B cell (primary cell): ENCODE data around the gene LHX4. TPM values are rescaled to one million over a fixed set of nuclear protein-coding genes. Genes with fewer than 3 reads are reported as not detected.

Experiments
- ATAC-seq: fragments of 200-7000 bp; cut with Tn5 transposase; one replicate; pipeline ENCODE4 v1.10.0; 2021; ENCODE audit warnings: low read depth, mild to moderate bottlenecking, moderate number of reproducible peaks, moderate library complexity
- CTCF ChIA-PET: fragments of 350-600 bp; sonication (Branson Sonifier 250); formaldehyde crosslinking; loops from one replicate; lab custom pipeline; 2021; ENCODE audit warnings: antibody characterized with exemption, inconsistent platforms; lab: Charles Lee
- POLR2A ChIA-PET: fragments of 350-600 bp; sonication (Branson Sonifier 250); formaldehyde crosslinking; loops from one replicate; lab custom pipeline; 2021; ENCODE audit warnings: antibody characterized with exemption; lab: Charles Lee
- DNase-seq: peaks from one replicate; pipeline ENCODE4 v3.0.0; 2013
- H2AFZ ChIP-seq: 2 replicates; pipeline ENCODE4 v1.6.1; 2012; ENCODE audit warnings: mild to moderate bottlenecking, low read depth, low read length; ENCODE audit not compliant: insufficient read depth, poor library complexity, severe bottlenecking
- H3K27ac ChIP-seq, 2 donors: 1 replicate in 1 of 2; 2 replicates in 1 of 2; pipeline ENCODE4 v1.5.1; 2012 to 2013; ENCODE audit warnings: low read length in 2 of 2, mild to moderate bottlenecking in 2 of 2, moderate library complexity in 1 of 2
- H3K27me3 ChIP-seq, 4 experiments: fragments of 200-600 bp in 1 of 4; sonication (generic) in 1 of 4; replicated peaks in 1 of 4; 1 replicate in 2 of 4; 2 replicates in 2 of 4; pipeline versions ENCODE4 v1.6.1 to v1.7.0; 2013 to 2016; ENCODE audit warnings: low read length in 3 of 4, mild to moderate bottlenecking in 2 of 4, mixed read lengths in 1 of 4, moderate library complexity in 1 of 4; ENCODE audit not compliant: insufficient read depth in 4 of 4, control insufficient read depth in 3 of 4; ENCODE audit errors: control extremely low read depth in 1 of 4
- H3K36me3 ChIP-seq, 2 experiments: replicated peaks in 1 of 2; 1 replicate in 1 of 2; 2 replicates in 1 of 2; pipeline versions ENCODE4 v1.6.1 to v1.7.1; 2013; ENCODE audit warnings: low read length in 1 of 2; ENCODE audit not compliant: insufficient read depth in 2 of 2, control insufficient read depth in 1 of 2; ENCODE audit errors: control extremely low read depth in 1 of 2, extremely low read depth in 1 of 2
- H3K4me1 ChIP-seq, 2 donors: fragments of 200-600 bp in 1 of 2; sonication (generic) in 1 of 2; 1 replicate in 1 of 2; 2 replicates in 1 of 2; pipeline versions ENCODE4 v1.5.1 to v1.6.1; 2013 to 2017; ENCODE audit warnings: low read length in 2 of 2; ENCODE audit not compliant: control insufficient read depth in 2 of 2, insufficient read depth in 2 of 2
- H3K4me2 ChIP-seq: replicated peaks from 2 replicates; pipeline ENCODE3; 2012; ENCODE audit warnings: mild to moderate bottlenecking, low read depth, low read length; ENCODE audit not compliant: poor library complexity, severe bottlenecking
- H3K4me3 ChIP-seq, 5 experiments: fragments of 200-600 bp in 1 of 5; sonication (generic) in 1 of 5; 1 replicate in 3 of 5; 2 replicates in 2 of 5; pipeline versions ENCODE4 v1.5.1 to v1.7.0; 2011 to 2016; ENCODE audit warnings: low read length in 4 of 5, mild to moderate bottlenecking in 4 of 5, low read depth in 2 of 5, control low read depth in 1 of 5, moderate library complexity in 1 of 5; ENCODE audit not compliant: insufficient read depth in 1 of 5; ENCODE audit errors: control extremely low read depth in 1 of 5, extremely low read depth in 1 of 5
- H3K79me2 ChIP-seq: fragments of 200-600 bp; sonication (generic); one replicate; pipeline ENCODE4 v1.6.0; 2016; ENCODE audit warnings: low read length; ENCODE audit not compliant: control insufficient read depth, insufficient read depth
- H3K9ac ChIP-seq: fragments of 200-600 bp; sonication (generic); 2 replicates; pipeline ENCODE4 v1.6.1; 2017; ENCODE audit warnings: mild to moderate bottlenecking, low read length, moderate library complexity
- H3K9me3 ChIP-seq, 3 donors: one replicate each; pipeline versions ENCODE4 v1.6.1 to v1.7.1; 2013; ENCODE audit warnings: low read length in 2 of 3; ENCODE audit not compliant: control insufficient read depth in 2 of 3, insufficient read depth in 1 of 3; ENCODE audit errors: control extremely low read depth in 1 of 3
- H4K20me1 ChIP-seq: 2 replicates; pipeline ENCODE4 v1.6.0; 2012; ENCODE audit warnings: mild to moderate bottlenecking, low read length; ENCODE audit not compliant: insufficient read depth, control insufficient read depth, poor library complexity, severe bottlenecking
- H3K27ac Mint-ChIP-seq: one replicate; pipeline ENCODE4 v1.8.0; 2021; ENCODE audit warnings: mixed read lengths
- H3K27me3 Mint-ChIP-seq: one replicate; pipeline ENCODE4 v1.8.0; 2021; ENCODE audit warnings: mixed read lengths
- H3K4me1 Mint-ChIP-seq: one replicate; pipeline ENCODE4 v1.8.0; 2021; ENCODE audit warnings: mixed read lengths
- H3K4me3 Mint-ChIP-seq: one replicate; pipeline ENCODE4 v1.8.0; 2021; ENCODE audit warnings: mixed read lengths
- H3K9me3 Mint-ChIP-seq: one replicate; pipeline ENCODE4 v1.8.0; 2022; ENCODE audit warnings: mixed read lengths; ENCODE audit not compliant: insufficient read depth
- CTCF ChIP-seq: fragments of 200-600 bp; IDR thresholded peaks from one replicate; pipeline ENCODE4 v1.8.0; 2022; ENCODE audit warnings: antibody characterized with exemption, mild to moderate bottlenecking
- EZH2 ChIP-seq: IDR thresholded peaks from 2 replicates; pipeline ENCODE4 v1.6.1; 2012; ENCODE audit warnings: borderline replicate concordance, low read depth, mild to moderate bottlenecking, moderate library complexity, low read length; ENCODE audit not compliant: insufficient read depth, poor library complexity, severe bottlenecking
- WGBS: methylation state at CpG from one replicate; pipeline ENCODE4 v1.1.5; 2013; ENCODE audit warnings: missing lambda C conversion rate; ENCODE audit not compliant: insufficient coverage; 5-methylcytosine and 5-hydroxymethylcytosine counted together
- intact Hi-C: fragments of 100-400 bp; cut with micrococcal nuclease; formaldehyde crosslinking; loops from one replicate; pipeline ENCODE4 v1.10.0; 2022
- polyA plus RNA-seq: library from polyadenylated mRNA; depleted of rRNA; stranded (reverse); fragments of >200 nt; gene quantifications from 2 replicates; pipeline ENCODE4 v1.2.3, GENCODE V29; 2012
- total RNA-seq, 2 donors: library from RNA; stranded (reverse); fragments of 120-200 nt in 1 of 2; gene quantifications; 1 replicate in 1 of 2; 2 replicates in 1 of 2; pipeline versions ENCODE4 v1.2.3 to v1.2.4, GENCODE V29; 2013 to 2022

Gene LHX4
- total and polyA plus RNA-seq, 2 donors (not counting 1 experiment from before 2014, with no cell fraction given), result not detected

- Histone ChIP-seq H3K4me3 (no peak overlapping the region), H3K4me2 (no peak overlapping the region), H2AFZ (no peak overlapping the region), H3K9me3 (no peaks in the 10 kb centered on the region), H4K20me1 (no peaks in the 10 kb centered on the region), H3K79me2 (no peaks in the 10 kb centered on the region), H3K4me1 (no peaks in the 10 kb centered on the region), H3K9ac (no peak overlapping the region), H3K36me3 (no peaks in the 10 kb centered on the region), H3K27me3 (peaks cover 0 to 18% (median 0%) of the 10 kb centered on the region in 4 experiments), H3K27ac (no peak overlapping the region)
- ChIA-PET POLR2A (no interaction called here), CTCF (no interaction called here)
- DNase-seq (no peak), ATAC-seq (no peak)
- Mint-ChIP-seq H3K27ac (no peak overlapping the region), H3K4me3 (no peak overlapping the region), H3K27me3 (peaks cover 39% of the 10 kb centered on the region), H3K9me3 (no peaks in the 10 kb centered on the region), H3K4me1 (no peaks in the 10 kb centered on the region)
- TF ChIP-seq EZH2 (no peak), CTCF (no peak)
- WGBS, result 89% methylated on average over 16 of the region's 16 CpGs
- intact Hi-C loops, result no loop called here
These were observed 20.9 kb downstream of the LHX4 start for GRCh38 chr1:180250883-180251509.

GRCh38 chr1:180251526-180252305 lies 21.7 kb downstream of the LHX4 start:
- Mint-ChIP-seq H3K27me3 (peaks cover 44% of the 10 kb centered on the region), H3K4me3 (no peak overlapping the region), H3K4me1 (no peaks in the 10 kb centered on the region), H3K9me3 (no peaks in the 10 kb centered on the region), H3K27ac (no peak overlapping the region)
- Histone ChIP-seq H3K4me1 (no peaks in the 10 kb centered on the region), H2AFZ (no peak overlapping the region), H3K9me3 (no peaks in the 10 kb centered on the region), H3K9ac (no peak overlapping the region), H3K79me2 (no peaks in the 10 kb centered on the region), H3K4me2 (no peak overlapping the region), H4K20me1 (no peaks in the 10 kb centered on the region), H3K36me3 (no peaks in the 10 kb centered on the region), H3K4me3 (no peak overlapping the region), H3K27ac (no peak overlapping the region), H3K27me3 (peaks cover 0 to 24% (median 0%) of the 10 kb centered on the region in 4 experiments)
- POLR2A ChIA-PET, result no interaction called here
- CTCF ChIA-PET, result interaction anchor here (1.2 kb wide), 1 partner anchor 234 kb away, joined by 4 read pairs; no protein-coding TSS in a partner anchor
- intact Hi-C loops, result no loop called here
- ATAC-seq, result no peak
- TF ChIP-seq CTCF (no peak), EZH2 (no peak)
- 88% methylated on average over 9 of the region's 9 CpGs for WGBS
- DNase-seq, result no peak
